RWPE2 (cell line): Measurements from ENCODE around the gene CTXN1.

Experiments used
- ATAC-seq: fragments of 200-7000 bp; cut with Tn5 transposase; 3 replicates; pipeline ENCODE4 v1.9.1; 2021; ENCODE audit warnings: low read depth
- DNase-seq: peaks from one replicate; pipeline ENCODE4 v3.0.0-alpha.2; 2020; ENCODE audit warnings: low spot score
- H3K27ac ChIP-seq: fragments of 450-650 bp; 2 replicates; pipeline ENCODE4 v1.5.1; 2017; ENCODE audit warnings: mild to moderate bottlenecking; ENCODE audit not compliant: poor library complexity, severe bottlenecking
- H3K27me3 ChIP-seq: fragments of 250-450 bp; sonication (Bioruptor Pico); 2 replicates; pipeline ENCODE4 v1.5.1; 2021; ENCODE audit warnings: mild to moderate bottlenecking, moderate library complexity; ENCODE audit not compliant: insufficient read depth, poor library complexity, severe bottlenecking
- H3K36me3 ChIP-seq: fragments of 250-450 bp; sonication (Bioruptor Pico); 2 replicates; pipeline ENCODE4 v1.5.1; 2020; ENCODE audit warnings: low read depth, mild to moderate bottlenecking, moderate library complexity
- H3K4me1 ChIP-seq: fragments of 250-450 bp; sonication (Bioruptor Pico); 2 replicates; pipeline ENCODE4 v1.5.1; 2021; ENCODE audit warnings: mild to moderate bottlenecking, moderate library complexity; ENCODE audit not compliant: insufficient read depth, poor library complexity, severe bottlenecking
- H3K4me3 ChIP-seq: fragments of 250-450 bp; sonication (Bioruptor Pico); 2 replicates; pipeline ENCODE4 v1.5.1; 2021; ENCODE audit warnings: mild to moderate bottlenecking, moderate library complexity; ENCODE audit not compliant: severe bottlenecking
- H3K9me3 ChIP-seq: fragments of 250-450 bp; sonication (Bioruptor Pico); 2 replicates; pipeline ENCODE4 v1.5.1; 2021; ENCODE audit warnings: mild to moderate bottlenecking, moderate library complexity; ENCODE audit not compliant: severe bottlenecking
- CTCF ChIP-seq: fragments of 450-650 bp; IDR thresholded peaks from one replicate; pipeline ENCODE4 v1.5.1; 2017; ENCODE audit warnings: mild to moderate bottlenecking, moderate library complexity; ENCODE audit not compliant: poor library complexity, severe bottlenecking

The CTXN1 gene

GRCh38 chr19:7909471-7910067 is 16.4 kb downstream of the CTXN1 start:
- no peaks in the 10 kb centered on the region for H3K27me3 ChIP-seq
- H3K9me3 ChIP-seq, result no peaks in the 10 kb centered on the region
- H3K36me3 ChIP-seq, result peaks cover 33% of the 10 kb centered on the region
- no peak overlapping the region for H3K27ac ChIP-seq
- no peak for ATAC-seq
- H3K4me3 ChIP-seq, result no peak overlapping the region
- TF ChIP-seq CTCF, result no peak
- H3K4me1 ChIP-seq, result peaks cover 5% of the 10 kb centered on the region
- no peak for DNase-seq

- 0 out of 3 replicates have a peak, but pooled peaks have one; percentile 16 for ATAC-seq
- H3K36me3 ChIP-seq, result peaks cover 33% of the 10 kb centered on the region
- no peak overlapping the region for H3K27ac ChIP-seq
- no peak overlapping the region for H3K4me3 ChIP-seq
- no peaks in the 10 kb centered on the region for H3K27me3 ChIP-seq
- no peak for TF ChIP-seq CTCF
- H3K9me3 ChIP-seq, result no peaks in the 10 kb centered on the region
- no peak for DNase-seq
- H3K4me1 ChIP-seq, result peaks cover 5% of the 10 kb centered on the region
These were observed 17.0 kb downstream of the CTXN1 start for GRCh38 chr19:7908742-7909461.

GRCh38 chr19:7908078-7908699 is 17.7 kb downstream of the CTXN1 start:
- Histone ChIP-seq H3K9me3 (no peaks in the 10 kb centered on the region), H3K27ac (no peak overlapping the region), H3K4me1 (peaks cover 5% of the 10 kb centered on the region), H3K27me3 (no peaks in the 10 kb centered on the region), H3K36me3 (peaks cover 33% of the 10 kb centered on the region), H3K4me3 (no peak overlapping the region)
- DNase-seq (no peak), ATAC-seq (no peak)
- TF ChIP-seq CTCF, result no peak

DNA sequence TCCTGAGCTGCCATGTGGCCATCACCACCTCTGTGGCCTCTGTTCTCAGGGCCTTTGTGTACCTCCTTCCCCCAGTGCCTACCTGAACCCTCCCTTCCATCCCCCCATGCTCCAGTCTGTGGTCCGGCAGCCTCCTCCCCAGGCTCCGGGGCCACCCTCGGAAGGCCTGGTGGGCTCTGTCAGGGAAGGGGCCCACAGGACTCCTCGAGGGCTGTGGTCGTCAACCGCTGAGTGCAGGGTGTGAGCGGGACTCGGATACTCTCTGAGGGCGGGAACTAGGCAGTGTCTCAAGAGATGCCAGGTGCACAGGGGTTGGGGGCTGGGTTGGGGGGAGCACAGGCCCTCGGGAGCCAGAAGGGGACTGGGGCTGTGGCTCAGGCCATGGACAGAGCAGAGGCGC is 18.4 kb downstream of the CTXN1 start:
- DNase-seq, result peak; percentile 47
- Histone ChIP-seq H3K27ac (no peak overlapping the region), H3K9me3 (no peaks in the 10 kb centered on the region), H3K27me3 (no peaks in the 10 kb centered on the region), H3K4me1 (peaks cover 5% of the 10 kb centered on the region), H3K36me3 (peaks cover 33% of the 10 kb centered on the region), H3K4me3 (no peak overlapping the region)
- TF ChIP-seq CTCF, result no peak
- ATAC-seq, result no peak
